CD4-positive, alpha-beta T cell treated with Interleukin-4 for 4 hours (primary cell): ENCODE results near the gene HEPACAM2.

Experiments used
- DNase-seq: peaks from one replicate; pipeline ENCODE4 v3.0.0-alpha.2; 2020

Gene HEPACAM2

DNA sequence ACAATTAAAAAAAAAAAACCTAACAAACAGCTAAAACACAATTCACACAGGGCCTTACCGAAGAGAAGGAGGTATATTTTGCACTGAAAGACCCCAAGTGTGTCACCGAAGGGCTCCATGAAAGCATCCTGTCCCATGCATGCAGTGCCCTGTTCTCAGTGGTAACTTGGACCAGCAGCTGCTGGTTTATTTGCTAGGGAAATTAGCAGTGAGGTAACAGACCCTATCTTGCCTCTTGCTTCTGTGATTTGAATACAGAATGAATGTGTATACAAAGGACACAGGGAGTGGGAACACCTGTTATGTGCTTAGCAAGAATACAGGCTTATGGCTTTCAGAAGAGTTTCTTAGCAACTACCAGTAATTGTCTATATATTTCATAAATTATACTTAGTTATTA is at the start of gene HEPACAM2:
Gene HEPACAM2, minus strand, starts transcription at position 160 of the 400 bp plus-strand sequence.
- no peak for DNase-seq

DNA sequence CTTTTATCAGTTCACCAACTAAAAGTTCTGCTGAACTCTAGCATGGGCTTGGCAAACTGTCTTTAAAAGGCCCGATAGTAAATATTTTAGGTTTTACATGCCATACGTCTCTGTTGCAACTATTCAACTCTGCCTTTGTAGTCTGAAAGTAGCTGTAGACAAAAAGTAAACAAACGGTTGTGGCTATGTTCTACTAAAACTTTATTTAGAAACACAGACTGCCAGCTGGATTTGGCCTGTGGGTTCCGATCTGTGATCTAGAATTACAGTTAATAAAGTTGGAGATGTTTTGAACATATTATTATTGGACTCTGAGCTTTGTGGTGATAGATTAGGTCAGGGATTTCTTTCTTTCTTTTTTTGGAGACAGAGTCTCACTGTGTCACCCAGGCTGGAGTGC is 39.0 kb upstream of the HEPACAM2 start:
- no peak for DNase-seq

DNA sequence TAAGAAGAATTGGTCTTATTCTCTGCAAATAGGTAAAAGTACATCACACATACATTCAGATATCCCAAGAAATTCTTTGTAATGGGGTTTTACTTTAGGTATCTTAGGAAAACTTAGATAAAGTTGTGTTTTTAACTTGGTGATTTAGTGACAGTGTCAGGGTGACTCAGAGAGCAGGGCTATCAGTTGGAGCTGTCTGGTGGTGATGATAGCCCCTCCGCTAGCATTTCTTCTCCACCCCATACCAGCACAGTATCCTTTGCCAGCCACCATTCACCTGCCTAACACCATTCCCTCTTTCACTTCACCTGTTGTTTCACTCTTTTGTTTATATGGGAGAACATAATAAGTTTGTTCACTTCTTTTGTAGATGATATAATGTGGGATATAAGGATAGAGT is 36.3 kb upstream of the HEPACAM2 start:
- DNase-seq: no peak

DNA sequence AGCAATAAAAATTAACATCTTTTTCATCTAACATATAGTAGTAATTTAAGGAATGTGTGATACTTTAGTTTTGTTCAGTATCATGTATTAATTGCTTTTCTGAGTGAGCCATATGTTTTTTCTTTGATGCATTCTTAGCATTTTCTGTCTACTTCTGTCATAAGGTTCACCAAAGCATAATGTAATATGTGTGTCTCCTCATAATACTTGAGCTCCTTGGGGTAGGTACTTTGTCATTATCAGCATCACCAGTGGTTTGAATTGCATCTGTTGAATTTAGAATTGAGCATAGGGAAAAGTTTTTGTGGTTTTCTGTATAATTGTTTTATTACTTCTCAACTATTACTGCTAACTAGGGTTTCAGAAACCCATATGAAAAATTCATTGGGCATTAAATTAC is 32.4 kb upstream of the HEPACAM2 start:
- DNase-seq: no peak

DNA sequence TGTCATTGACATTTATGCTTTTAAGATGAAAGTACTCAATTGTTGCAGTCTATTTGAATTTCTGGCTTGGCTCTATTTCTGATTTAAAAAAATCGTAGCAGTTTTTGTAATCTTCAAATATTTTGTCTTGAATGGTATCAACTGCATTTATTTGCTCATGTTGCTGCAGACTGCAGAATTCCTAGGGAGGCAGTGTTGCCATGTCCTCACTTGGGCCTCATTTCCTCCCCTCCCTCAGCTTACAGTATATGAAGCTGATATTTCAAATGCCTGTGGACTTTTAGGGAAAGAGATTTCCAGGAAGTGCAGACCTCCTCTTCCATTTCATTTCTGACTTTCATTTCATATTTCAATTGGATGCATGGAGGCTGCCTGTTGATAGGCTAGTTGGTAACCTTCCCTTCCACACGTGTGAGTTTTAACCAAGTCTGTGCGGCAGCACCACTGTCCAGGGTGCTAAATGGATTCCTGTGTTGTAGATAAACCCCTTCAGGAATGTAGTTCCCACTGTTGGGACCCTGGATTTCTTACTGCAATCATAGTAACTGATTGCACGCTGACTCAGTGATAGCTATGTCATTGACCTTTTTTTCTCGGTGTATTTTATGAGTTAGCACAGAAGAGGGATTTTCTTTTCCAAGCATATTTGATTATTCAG is 23.4 kb upstream of the HEPACAM2 start:
- DNase-seq: no peak

DNA sequence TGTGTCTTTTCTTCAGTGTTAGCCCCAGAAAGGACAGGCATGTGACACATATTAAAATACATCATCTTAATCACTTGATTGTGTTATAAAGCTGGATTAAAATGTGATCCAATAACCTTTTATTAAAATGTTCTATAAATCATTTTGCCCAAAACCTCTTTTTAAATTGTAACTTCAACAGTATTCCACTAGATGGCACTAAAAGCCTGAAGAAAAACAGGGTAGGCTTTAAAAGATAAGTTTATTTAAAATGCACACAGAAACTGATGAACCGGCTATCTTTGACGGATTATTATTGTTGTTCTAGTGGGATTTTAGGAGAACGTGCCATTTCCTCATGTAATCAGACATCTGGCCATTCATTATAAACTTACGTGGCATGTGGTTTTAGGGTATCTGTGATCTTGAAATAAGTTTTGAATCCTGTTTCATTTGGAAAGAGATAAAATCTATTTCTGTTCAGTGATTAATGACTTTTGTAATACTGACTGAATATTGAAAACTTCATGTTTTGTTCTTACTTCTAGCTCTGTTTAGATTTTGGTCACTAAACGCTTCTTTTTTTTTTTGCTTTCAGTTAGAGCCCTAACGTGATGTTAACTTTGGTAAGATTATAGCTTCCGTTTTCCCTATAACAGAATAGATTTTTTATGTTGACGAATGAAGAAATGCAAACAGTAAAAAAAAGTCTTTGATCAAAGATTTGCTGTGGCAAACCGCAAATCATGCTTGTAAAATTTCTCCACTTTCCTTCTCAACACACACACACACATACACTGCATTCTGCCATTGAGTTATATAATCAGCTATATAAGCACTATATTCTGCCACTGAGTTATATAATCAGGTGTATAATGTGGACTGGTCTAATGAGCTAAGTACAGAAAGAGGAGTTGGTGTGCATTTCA is 19.5 kb upstream of the HEPACAM2 start:
- DNase-seq: peak; percentile 57

DNA sequence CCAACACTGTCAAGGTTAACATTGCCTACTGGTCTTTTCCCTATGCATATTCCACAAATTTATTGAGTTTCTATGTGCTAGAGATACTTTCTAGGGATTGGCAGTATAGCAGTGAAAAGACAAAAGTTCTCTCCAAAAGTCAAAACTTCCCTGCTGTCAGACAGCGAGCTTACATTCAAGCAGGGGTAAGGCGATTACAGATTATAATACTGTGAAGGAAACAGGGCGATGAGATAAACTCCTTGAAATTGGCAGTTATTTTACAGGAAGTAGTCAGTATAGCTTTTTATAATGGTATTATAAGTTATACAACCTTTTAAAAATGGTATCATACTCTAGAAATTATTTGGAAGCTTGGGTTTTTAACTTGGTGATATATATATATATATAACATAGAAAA is 15.8 kb upstream of the HEPACAM2 start:
- no peak for DNase-seq

DNA sequence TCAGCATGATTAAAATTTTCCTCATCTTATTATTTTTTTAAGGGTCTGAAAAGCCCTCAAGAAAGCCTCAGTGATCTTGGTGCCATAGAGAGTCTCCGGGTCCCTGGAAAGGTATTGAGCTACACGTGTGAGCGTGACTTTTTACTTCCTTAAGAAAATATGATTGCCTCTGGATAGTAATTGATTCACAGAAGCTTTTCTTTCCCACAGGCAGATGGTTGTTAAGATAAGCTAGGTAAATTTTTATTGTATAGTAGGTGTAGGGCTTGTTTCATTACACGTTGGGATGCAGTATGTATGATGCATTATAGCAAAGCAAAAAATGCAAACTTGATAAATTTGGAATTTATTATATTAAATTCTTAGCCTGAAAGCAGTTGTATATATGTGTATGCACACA is 13.6 kb upstream of the HEPACAM2 start:
- DNase-seq: no peak

DNA sequence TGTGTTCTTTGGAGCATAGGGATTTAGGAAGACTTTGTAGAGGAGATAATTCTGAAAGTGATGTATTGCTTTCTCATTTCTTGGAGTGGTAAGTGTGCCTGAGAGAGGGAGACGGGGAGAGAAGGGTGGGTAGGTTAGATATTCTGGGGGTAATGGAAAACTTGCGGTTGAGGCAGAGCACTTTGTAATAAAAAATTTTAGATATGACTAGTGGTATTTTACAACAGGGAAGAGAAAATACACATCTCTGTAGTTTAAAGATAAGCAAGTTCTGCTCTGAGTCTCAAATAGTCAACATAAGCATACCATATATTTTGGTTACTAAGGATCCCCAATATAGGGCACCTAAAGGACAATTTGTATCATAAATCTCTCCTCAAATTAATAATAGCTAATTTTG is 12.5 kb upstream of the HEPACAM2 start:
- DNase-seq: no peak

DNA sequence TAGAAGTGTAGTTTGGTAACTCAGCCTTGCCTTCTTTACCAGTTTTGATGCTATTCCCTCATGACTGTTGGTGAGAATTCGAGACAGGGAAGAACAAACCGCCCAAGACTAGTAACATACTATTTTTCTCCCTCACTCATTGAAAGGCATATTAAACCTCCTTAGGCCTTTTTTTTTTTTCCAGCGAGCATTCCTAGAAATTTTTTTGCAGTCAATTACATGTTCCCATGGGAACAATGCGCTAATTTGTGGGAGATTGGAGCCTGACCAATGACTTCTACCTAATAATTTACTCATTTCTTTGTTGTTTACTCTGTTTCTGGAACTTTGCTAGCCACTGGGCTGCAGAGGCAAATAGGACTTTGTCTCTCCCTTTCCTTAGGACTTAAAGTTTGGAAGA is 11.9 kb upstream of the HEPACAM2 start:
- DNase-seq: no peak

DNA sequence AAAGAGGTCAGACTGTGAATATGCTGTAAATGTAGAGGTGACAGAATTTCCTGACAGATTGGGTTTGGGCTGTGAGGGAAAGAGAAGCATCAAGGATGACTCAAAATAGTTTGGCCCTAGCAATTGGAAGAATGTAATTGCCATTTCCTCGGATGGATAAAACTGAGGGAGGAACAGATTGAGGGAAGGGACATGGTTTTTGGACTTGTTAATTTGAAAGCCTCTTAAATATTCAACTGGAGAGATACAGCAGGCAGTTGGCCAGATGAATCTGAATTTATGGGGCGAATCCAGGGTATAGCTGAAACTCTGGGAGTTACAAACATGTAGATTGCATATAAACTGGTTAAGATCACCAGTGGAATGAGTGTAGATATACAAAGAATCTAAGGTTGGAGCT is 9.3 kb upstream of the HEPACAM2 start:
- no peak for DNase-seq

DNA sequence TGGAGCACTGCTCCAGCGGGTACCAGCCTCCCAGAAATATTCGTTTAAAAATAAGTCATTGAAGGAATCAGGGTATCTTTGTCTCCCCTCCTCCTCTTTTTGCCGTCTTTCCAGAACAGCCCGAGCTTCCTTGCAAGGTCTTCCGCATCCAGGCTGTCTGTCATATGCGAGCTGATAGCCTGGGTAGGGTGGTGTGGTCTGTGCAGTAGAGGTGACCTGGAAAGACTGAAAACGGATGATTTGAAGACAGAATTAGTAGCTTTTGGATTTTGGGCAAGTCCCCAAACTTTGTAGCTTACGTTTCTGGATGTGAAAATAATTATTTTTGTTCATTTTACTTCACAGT is 6.4 kb upstream of the HEPACAM2 start:
- DNase-seq: no peak

DNA sequence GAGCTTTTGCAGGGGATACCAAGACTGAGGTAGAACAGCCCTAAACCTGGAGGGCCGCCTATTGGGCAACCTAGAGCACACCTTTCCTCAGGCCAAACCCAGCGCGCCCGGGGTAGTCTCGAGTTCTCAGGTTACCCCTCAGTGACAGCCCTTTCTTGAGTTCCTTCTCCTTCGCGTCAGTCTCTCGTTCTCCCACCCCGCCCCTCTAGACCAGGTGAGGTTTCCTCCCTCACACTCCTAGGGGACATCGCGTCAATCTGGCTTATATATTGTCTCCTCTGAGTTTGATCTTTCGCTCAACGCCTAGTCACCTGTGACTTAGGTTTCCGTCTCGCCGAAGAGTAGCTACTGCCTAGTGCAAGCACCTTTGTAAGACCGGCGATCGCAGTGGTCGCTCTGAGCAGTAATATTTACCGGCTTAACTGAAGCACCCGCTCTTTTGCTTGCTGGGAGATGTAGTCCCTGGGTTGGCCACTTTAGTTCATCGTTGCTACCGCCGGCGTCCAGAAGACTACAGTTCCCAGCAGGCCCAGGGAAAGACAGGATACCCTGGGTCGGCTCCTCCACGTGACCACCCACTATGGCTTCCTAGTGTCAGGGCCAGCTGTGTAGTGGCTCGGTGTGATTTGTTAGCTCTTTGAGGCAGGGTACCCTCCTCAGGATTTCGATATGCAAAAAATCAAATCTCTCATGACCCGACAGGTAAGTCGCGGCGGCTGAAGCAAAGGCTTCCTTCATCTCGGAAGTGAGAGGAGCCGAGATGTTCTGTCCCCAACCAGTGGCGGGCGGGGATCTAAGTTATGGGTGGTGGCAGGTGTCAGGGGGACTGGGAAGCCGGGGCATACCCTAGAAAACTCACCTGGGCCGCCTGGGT is 5.8 kb upstream of the HEPACAM2 start, which contains the start of gene VPS50:
Gene VPS50, plus strand, starts transcription at position 568 of the 874 bp plus-strand sequence. Its CDS starts 102 bp downstream, at position 670.
- DNase-seq: peak; percentile 98

DNA sequence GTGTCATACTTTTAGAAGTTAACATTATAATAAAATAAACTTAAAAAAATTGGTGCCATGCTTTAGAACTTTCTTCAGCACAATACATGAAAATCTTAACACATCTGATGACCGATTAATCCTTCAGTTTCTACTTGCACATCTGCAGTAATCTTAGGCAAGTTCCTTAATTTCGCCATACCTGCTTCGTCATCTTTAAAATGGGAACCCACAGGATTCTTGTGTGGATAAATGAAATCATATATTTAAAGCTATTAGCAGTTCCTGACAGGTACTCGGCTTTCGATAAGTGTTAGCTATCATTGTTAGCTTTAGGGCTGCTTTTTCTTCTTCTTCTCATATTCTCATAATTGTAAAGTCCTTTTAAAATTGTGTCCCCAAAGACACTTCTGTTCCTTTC is 5.0 kb upstream of the HEPACAM2 start:
- DNase-seq: no peak

DNA sequence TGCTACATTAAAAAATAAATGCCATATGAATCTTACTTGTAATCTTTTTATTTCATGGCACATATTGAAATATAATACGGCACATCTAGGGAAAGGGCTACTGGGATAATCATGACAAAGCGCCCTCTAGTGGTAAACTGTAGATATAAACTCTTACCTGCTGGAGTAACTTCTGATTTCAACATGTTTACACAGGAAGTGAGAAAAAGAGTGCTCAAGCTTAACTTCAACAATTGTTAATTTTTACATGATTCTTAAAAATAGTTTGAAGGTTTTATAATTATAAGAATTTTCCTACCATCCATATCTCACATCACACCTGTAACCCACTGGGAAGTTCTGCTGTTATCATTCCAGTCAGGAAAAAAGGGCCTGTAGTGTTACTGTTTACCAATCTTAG is 2.0 kb upstream of the HEPACAM2 start:
- DNase-seq: peak; percentile 81

DNA sequence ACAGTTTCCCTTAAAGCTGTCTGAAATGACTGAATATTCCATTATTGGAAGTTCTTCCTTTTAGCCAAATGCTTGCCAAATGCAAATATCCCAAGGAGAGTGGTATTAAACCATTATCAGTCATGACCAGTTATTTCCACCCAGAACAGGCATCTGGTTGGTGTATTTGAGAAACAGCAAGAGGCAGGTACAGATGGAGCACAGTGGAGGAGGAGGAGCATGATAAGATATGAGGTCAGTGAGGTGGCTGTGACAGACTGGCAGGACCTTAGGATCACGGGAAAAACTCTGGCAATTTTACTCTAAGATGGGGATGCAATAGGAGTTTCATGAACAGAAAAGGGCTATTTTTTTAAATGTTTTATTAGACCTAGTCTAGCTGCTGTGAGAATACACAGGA is 6.4 kb downstream of the HEPACAM2 start:
- DNase-seq: no peak

DNA sequence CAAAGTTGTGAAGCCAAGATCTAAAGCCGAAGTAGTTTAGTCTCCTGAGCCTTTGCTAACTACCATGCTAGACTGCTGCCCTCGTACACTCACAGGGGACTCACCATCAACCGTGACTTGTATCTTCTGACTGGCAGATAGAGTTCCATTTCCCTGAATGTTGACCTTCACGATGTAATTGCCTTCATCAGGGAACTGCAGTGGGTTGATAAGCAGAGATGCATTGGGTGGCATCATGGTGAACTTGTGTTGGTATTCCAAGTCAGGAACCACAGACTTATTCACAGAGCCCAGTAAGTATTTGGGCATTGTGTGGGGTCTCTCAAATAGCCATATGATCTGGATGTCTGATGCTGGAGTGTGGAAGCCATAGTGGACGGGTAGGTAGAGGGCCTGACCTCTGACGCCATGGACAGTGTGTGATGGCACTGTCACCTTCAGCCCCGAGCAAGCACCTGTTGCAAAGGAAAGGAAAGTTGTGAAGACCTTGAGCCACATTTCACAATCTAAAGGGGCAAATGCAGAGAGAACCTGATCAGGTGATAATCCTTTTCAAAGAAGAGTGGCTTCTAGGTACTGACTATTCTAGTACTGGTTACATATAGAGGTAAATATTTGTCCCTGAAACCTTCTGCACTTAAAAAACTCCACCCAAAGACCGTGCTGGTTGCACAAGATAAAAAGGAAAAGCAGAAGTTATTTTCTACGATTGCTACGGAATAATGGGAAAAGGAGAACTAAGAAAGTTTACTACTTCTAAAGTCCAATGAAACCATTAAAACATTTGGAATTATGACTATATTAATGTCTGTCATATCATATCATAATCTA is 7.1 kb downstream of the HEPACAM2 start:
- no peak for DNase-seq

DNA sequence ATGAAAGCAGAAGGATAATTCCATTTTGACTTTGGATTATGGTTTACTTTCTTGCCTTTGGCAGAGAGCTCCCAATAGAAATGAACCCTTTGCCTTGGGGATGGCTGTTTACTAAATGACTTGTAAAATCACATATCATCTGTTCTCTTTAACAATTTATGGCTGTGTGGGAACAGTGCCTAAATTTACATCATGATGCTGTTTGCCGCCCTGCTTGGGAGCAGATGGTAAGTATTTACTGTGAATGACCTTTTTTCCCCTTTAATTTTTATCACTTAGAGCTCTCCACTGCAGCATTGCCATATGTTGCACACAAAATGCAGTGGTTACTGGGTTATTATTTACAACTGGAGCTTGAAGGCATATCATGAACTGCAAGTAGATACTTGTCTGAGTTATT is 13.4 kb downstream of the HEPACAM2 start:
- DNase-seq: no peak

DNA sequence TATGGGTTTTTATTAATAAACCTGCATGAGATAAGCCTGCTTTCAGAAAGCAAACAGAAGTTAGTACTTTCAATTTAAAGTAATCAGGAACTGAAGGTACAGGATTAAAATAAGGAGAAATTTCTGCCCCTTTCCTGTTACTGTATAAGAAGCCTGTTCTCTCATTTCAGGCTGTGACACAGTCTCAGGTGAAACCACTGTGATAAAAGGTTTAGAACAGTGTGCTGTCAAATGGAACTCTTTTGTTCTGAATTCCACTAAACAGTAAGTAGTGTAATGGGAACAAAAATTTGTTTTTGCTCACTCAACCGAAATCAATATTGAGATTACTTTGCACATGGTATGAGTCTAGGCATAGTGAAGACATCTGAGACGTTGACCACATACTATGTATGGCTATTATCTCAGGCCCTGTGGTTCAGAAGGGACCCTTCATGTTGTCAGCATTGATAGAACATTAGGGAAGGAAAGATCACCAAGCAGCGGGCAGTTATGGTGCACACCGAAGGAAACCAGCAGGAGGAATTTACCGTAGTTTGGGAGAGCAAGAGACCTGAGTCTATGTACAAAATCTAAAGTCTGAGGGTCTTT is 14.9 kb downstream of the HEPACAM2 start:
- no peak for DNase-seq

DNA sequence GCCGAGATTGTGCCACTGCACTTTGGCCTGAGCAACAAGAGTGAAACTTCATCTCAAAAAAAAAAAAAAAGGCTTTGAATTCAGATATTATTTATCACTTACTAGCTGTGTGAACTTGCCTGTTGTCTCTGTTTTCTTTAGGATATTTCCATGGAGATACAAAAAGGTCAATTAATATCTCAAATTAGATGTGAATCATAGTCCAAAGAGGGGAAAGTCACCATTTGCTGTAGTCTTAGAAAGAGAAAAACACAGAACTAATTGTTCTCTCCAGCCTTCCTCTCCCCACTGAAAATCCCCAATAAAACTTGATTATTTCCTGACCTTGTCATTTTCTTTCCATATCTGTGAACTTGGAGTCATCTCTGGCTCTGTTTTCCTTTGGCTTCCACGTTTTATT is 21.2 kb downstream of the HEPACAM2 start:
- DNase-seq: no peak

DNA sequence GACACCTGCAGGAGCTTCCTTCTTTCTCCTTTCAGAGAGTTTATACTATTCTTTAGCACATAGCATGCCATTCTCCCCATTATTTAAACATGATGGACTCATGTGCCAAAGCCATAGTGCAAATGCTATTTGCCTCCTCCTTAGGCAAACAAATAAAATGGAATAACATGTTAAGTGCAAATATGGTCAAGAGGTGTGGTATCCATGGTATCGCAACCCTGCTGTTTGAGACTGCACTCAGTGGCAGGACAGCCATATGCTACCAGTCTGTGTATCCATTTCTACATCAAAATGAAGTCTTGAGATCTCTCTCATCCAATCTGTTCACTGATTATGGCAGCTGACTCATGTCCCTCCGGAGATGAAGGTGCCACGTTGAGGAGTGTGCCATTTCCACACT is 22.8 kb downstream of the HEPACAM2 start:
- no peak for DNase-seq

DNA sequence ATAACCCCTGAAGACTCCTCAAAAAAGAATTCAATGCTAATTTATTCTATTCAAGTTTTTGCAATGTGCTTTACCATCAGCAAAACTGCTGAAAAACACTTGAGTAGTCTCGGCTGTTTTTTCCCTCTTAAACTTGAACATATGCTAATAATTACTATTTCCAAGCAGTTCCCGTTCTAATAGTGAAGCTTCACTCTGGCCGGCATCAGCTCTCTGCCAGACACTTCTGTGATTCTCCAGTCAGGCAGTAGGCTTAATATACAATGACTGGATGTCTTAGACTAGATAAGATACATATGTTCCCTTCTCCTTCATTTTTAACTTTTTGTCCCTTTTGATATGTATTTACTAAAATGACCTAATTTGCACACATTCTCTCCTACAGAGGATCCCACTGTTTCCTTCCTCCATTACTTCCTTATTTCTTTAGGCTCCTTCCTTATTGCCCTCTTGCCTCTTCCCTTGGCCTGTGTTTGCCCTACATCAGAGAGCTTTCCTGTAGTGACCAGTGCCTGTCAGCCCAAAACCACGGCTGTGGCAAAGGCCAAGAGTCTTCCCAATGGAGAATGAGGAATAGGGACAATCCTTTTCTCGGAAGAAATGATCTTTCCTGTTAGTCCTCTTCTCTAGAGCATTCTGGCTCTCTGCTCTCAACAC is 23.5 kb downstream of the HEPACAM2 start:
- no peak for DNase-seq
